Esophagus squamous epithelium (tissue), 5 donors: ENCODE results near the gene DTNA. TPM values are rescaled to one million over a fixed set of nuclear protein-coding genes. Genes with fewer than 3 reads are reported as not detected.
A peak's percentile ranks its signal among the peaks of the same experiment; 100 is the strongest.

Experiments used
- DNase-seq: peaks from one replicate; lab custom pipeline; 2025; lab: John Stamatoyannopoulos, UW
- H3K27ac ChIP-seq, 4 donors: fragments of 200-600 bp; sonication (generic); one replicate each; pipeline ENCODE4 v1.5.1; 2016 to 2019; ENCODE audit warnings: mild to moderate bottlenecking in 1 of 4
- H3K27me3 ChIP-seq, 4 donors: fragments of 200-600 bp; sonication (generic); 1 replicate in 3 of 4; 2 replicates in 1 of 4; pipeline versions ENCODE4 v1.5.1 to v1.6.0; 2017 to 2021; ENCODE audit warnings: antibody characterized with exemption in 1 of 4
- H3K36me3 ChIP-seq, 3 donors: fragments of 200-600 bp; sonication (generic); one replicate each; pipeline ENCODE4 v1.5.1; 2016 to 2019
- H3K4me1 ChIP-seq, 3 donors: fragments of 200-600 bp; sonication (generic); one replicate each; pipeline ENCODE4 v1.5.1; 2017 to 2019
- H3K4me3 ChIP-seq, 4 donors: fragments of 200-600 bp; sonication (generic); 1 replicate in 3 of 4; 2 replicates in 1 of 4; pipeline ENCODE4 v1.5.1; 2016 to 2019; ENCODE audit warnings: mild to moderate bottlenecking in 2 of 4, moderate library complexity in 1 of 4
- H3K9me3 ChIP-seq, 3 donors: fragments of 200-600 bp; sonication (generic); one replicate each; pipeline ENCODE4 v1.5.1; 2016 to 2019
- CTCF ChIP-seq, 6 experiments: fragments of 450-650 bp in 4 of 6; fragments of 200-600 bp in 2 of 6; sonication (generic) in 2 of 6; IDR thresholded peaks; one replicate each; pipeline ENCODE4 v1.5.1; 2016 to 2019; ENCODE audit warnings: antibody characterized with exemption in 6 of 6, mild to moderate bottlenecking in 4 of 6, moderate library complexity in 4 of 6
- POLR2A ChIP-seq, 4 donors: fragments of 450-650 bp; IDR thresholded peaks; one replicate each; pipeline ENCODE4 v1.6.1; 2017; ENCODE audit warnings: antibody characterized with exemption in 4 of 4, mild to moderate bottlenecking in 4 of 4, moderate library complexity in 3 of 4
- WGBS, 2 donors: methylation state at CpG; one replicate each; pipeline ENCODE4 v1.1.5; 2018; 5-methylcytosine and 5-hydroxymethylcytosine counted together
- intact Hi-C: fragments of 100-400 bp; cut with DNase I; formaldehyde crosslinking; loops from one replicate; pipeline ENCODE4 v1.15.0; 2022
- total RNA-seq, 4 donors: library from RNA; depleted of rRNA; stranded (reverse); fragments of >200 nt; gene quantifications; one replicate each; pipeline ENCODE4 v1.1.0, GENCODE V29; 2016
- donor health status: DM: yes; HTN: yes; CAD: no.

The DTNA gene
- total RNA-seq, 4 donors from 2014 or later: 1.7 to 75.0 (median 17.2) TPM

- no peaks in the 10 kb centered on the region for H3K27me3 ChIP-seq
- intact Hi-C loops: no loop called here
- DNase-seq: no peak
- H3K27ac ChIP-seq: peak overlapping the region in 1 of 4 donors; percentile 46
- peaks cover 0 to 20% (median 9%) of the 10 kb centered on the region in 3 donors for H3K4me1 ChIP-seq
- H3K9me3 ChIP-seq: no peaks in the 10 kb centered on the region
- H3K4me3 ChIP-seq: no peak overlapping the region
- no peak for TF ChIP-seq CTCF (IDR thresholded peaks at IDR 0.05)
- no peak for TF ChIP-seq POLR2A (IDR thresholded peaks at IDR 0.05)
- H3K36me3 ChIP-seq: no peaks in the 10 kb centered on the region
- WGBS, 2 donors: 62 to 75% methylated on average over 1 of the region's 1 CpG
These were observed 61.9 kb downstream of the DTNA start for GRCh38 chr18:34771958-34772357.

- Histone ChIP-seq H3K9me3 (no peaks in the 10 kb centered on the region), H3K4me3 (no peak overlapping the region), H3K36me3 (no peaks in the 10 kb centered on the region), H3K27ac (peak overlapping the region; percentile 4 to 46 (median 20)), H3K27me3 (no peaks in the 10 kb centered on the region), H3K4me1 (peaks cover 0 to 20% (median 9%) of the 10 kb centered on the region in 3 donors)
- DNase-seq: no peak
- intact Hi-C loops: no loop called here
- 46 to 55% methylated on average over 2 of the region's 2 CpGs for WGBS, 2 donors
- TF ChIP-seq CTCF (IDR thresholded peaks at IDR 0.05) (no peak), POLR2A (IDR thresholded peaks at IDR 0.05) (no peak)
These were observed 62.8 kb downstream of the DTNA start for GRCh38 chr18:34772887-34773286.

- no peaks in the 10 kb centered on the region for H3K9me3 ChIP-seq
- DNase-seq: no peak
- intact Hi-C loops: no loop called here
- 25% methylated on average over 2 of the region's 2 CpGs for WGBS, 2 donors
- no peak overlapping the region for H3K4me3 ChIP-seq
- H3K36me3 ChIP-seq: no peaks in the 10 kb centered on the region
- peak overlapping the region in 2 of 4 donors; percentile 15 to 46 for H3K27ac ChIP-seq
- no peaks in the 10 kb centered on the region for H3K27me3 ChIP-seq
- peaks cover 0 to 20% (median 9%) of the 10 kb centered on the region in 3 donors for H3K4me1 ChIP-seq
- TF ChIP-seq POLR2A (IDR thresholded peaks at IDR 0.05): no peak
- no peak for TF ChIP-seq CTCF (IDR thresholded peaks at IDR 0.05)
These were observed 63.3 kb downstream of the DTNA start for GRCh38 chr18:34773378-34773777.

GRCh38 chr18:34773961-34774766, 64.1 kb downstream of the DTNA start:
- 13 to 24% methylated on average over 7 of the region's 7 CpGs for WGBS, 2 donors
- intact Hi-C loops: no loop called here
- H3K27ac ChIP-seq: peak overlapping the region in 2 of 4 donors; percentile 15 to 46
- no peaks in the 10 kb centered on the region for H3K9me3 ChIP-seq
- no peaks in the 10 kb centered on the region for H3K36me3 ChIP-seq
- no peak overlapping the region for H3K4me3 ChIP-seq
- DNase-seq: no peak
- TF ChIP-seq POLR2A (IDR thresholded peaks at IDR 0.05): no peak
- TF ChIP-seq CTCF (IDR thresholded peaks at IDR 0.05): no peak
- H3K4me1 ChIP-seq: peaks cover 0 to 20% (median 9%) of the 10 kb centered on the region in 3 donors
- H3K27me3 ChIP-seq: no peaks in the 10 kb centered on the region

GRCh38 chr18:34775461-34775860, 65.4 kb downstream of the DTNA start:
- intact Hi-C loops: no loop called here
- H3K4me3 ChIP-seq: no peak overlapping the region
- H3K9me3 ChIP-seq: no peaks in the 10 kb centered on the region
- no peaks in the 10 kb centered on the region for H3K27me3 ChIP-seq
- TF ChIP-seq POLR2A (IDR thresholded peaks at IDR 0.05) (no peak), CTCF (IDR thresholded peaks at IDR 0.05) (no peak)
- peaks cover 0 to 20% (median 9%) of the 10 kb centered on the region in 3 donors for H3K4me1 ChIP-seq
- no peak for DNase-seq
- no peaks in the 10 kb centered on the region for H3K36me3 ChIP-seq
- WGBS, 2 donors: 67 to 82% methylated on average over 3 of the region's 3 CpGs
- H3K27ac ChIP-seq: no peak overlapping the region
